Natural killer cell (primary cell): ENCODE measurements around the gene HOXC6. TPM values are rescaled to one million over a fixed set of nuclear protein-coding genes. Genes with fewer than 3 reads are reported as not detected.

Experiments
- ATAC-seq, 3 donors: fragments of 150-1000 bp in 2 of 3; fragments of 200-7000 bp in 1 of 3; cut with Tn5 transposase; 1 replicate in 1 of 3; 2 replicates in 2 of 3; pipeline ENCODE4 v1.10.0; 2021; ENCODE audit warnings: mild to moderate bottlenecking in 2 of 3, moderate library complexity in 2 of 3
- DNase-seq, 2 donors: peaks; one replicate each; pipeline versions ENCODE4 v3.0.0 to v3.0.0-alpha.2; 2013 to 2021; ENCODE audit warnings: mixed read lengths in 1 of 2
- H3K27ac ChIP-seq: one replicate; pipeline ENCODE4 v1.5.1; 2013; ENCODE audit warnings: mild to moderate bottlenecking, low read length
- H3K27me3 ChIP-seq: one replicate; pipeline ENCODE4 v1.6.1; 2013; ENCODE audit warnings: low read length; ENCODE audit not compliant: control insufficient read depth, insufficient read depth
- H3K36me3 ChIP-seq: one replicate; pipeline ENCODE4 v1.6.1; 2013; ENCODE audit warnings: low read length; ENCODE audit not compliant: control insufficient read depth, insufficient read depth
- H3K4me1 ChIP-seq: one replicate; pipeline ENCODE4 v1.6.1; 2013; ENCODE audit warnings: low read length; ENCODE audit not compliant: control insufficient read depth, insufficient read depth
- H3K4me3 ChIP-seq: one replicate; pipeline ENCODE4 v1.5.1; 2013; ENCODE audit warnings: low read length
- H3K9me3 ChIP-seq: one replicate; pipeline ENCODE4 v1.6.1; 2013; ENCODE audit warnings: low read length; ENCODE audit not compliant: control insufficient read depth, insufficient read depth
- H3K27ac Mint-ChIP-seq, 2 donors: one replicate each; pipeline ENCODE4 v1.8.0; 2022; ENCODE audit warnings: mild to moderate bottlenecking in 2 of 2, mixed read lengths in 2 of 2, moderate library complexity in 1 of 2
- H3K27me3 Mint-ChIP-seq, 2 donors: one replicate each; pipeline ENCODE4 v1.8.0; 2022; ENCODE audit warnings: low read depth in 2 of 2, mixed read lengths in 2 of 2
- H3K36me3 Mint-ChIP-seq: one replicate; pipeline ENCODE4 v1.8.0; 2022; ENCODE audit warnings: mixed read lengths
- H3K4me1 Mint-ChIP-seq, 2 donors: one replicate each; pipeline ENCODE4 v1.8.0; 2022; ENCODE audit warnings: mixed read lengths in 2 of 2
- H3K4me3 Mint-ChIP-seq: one replicate; pipeline ENCODE4 v1.8.0; 2022; ENCODE audit warnings: mild to moderate bottlenecking, moderate library complexity, mixed read lengths
- H3K9me3 Mint-ChIP-seq, 2 donors: one replicate each; pipeline ENCODE4 v1.8.0; 2022; ENCODE audit warnings: mixed read lengths in 2 of 2
- CTCF ChIP-seq: fragments of 200-600 bp; IDR thresholded peaks from one replicate; pipeline ENCODE4 v1.8.0; 2022; ENCODE audit warnings: antibody characterized with exemption
- WGBS: methylation state at CpG from one replicate; pipeline ENCODE4 v1.1.7; 2013; ENCODE audit warnings: missing lambda C conversion rate; ENCODE audit not compliant: insufficient coverage; 5-methylcytosine and 5-hydroxymethylcytosine counted together
- intact Hi-C: fragments of 100-400 bp; cut with micrococcal nuclease; formaldehyde crosslinking; loops from one replicate; pipeline ENCODE4 v1.14.2; 2022
- total RNA-seq, 4 donors: library from RNA; stranded (reverse); fragments of 120-200 nt in 1 of 4; gene quantifications; one replicate each; pipeline versions ENCODE4 v1.2.3 to v1.2.4, GENCODE V29; 2013 to 2022

The HOXC6 gene
- total RNA-seq, 3 donors from 2014 or later (not counting 1 experiment from before 2014, with no cell fraction given): not detected

- peak overlapping the region; percentile 33 for H3K4me3 Mint-ChIP-seq
- peaks cover 5% of the 10 kb centered on the region for H3K36me3 Mint-ChIP-seq
- TF ChIP-seq CTCF: no peak
- DNase-seq: no peak
- Histone ChIP-seq H3K36me3 (no peaks in the 10 kb centered on the region), H3K27me3 (peaks cover 95% of the 10 kb centered on the region), H3K27ac (no peak overlapping the region), H3K4me3 (no peak overlapping the region), H3K9me3 (peaks cover under 1% of the 10 kb centered on the region), H3K4me1 (peaks cover 37% of the 10 kb centered on the region)
- H3K4me1 Mint-ChIP-seq: peaks cover 44 to 61% of the 10 kb centered on the region in 2 donors
- no peaks in the 10 kb centered on the region for H3K9me3 Mint-ChIP-seq
- ATAC-seq: no peak
- peak overlapping the region in 1 of 2 donors; percentile 16 for H3K27ac Mint-ChIP-seq
- H3K27me3 Mint-ChIP-seq: peaks cover 93% of the 10 kb centered on the region in 2 donors
- intact Hi-C loops: no loop called here
- 11% methylated on average over 22 of the region's 27 CpGs for WGBS
Measured at GRCh38 chr12:53990311-53991076, 37.7 kb upstream of the HOXC6 start.

- Mint-ChIP-seq H3K4me1 (peaks cover 47 to 63% of the 10 kb centered on the region in 2 donors), H3K36me3 (peaks cover 5% of the 10 kb centered on the region), H3K4me3 (no peak overlapping the region), H3K27ac (no peak overlapping the region), H3K27me3 (peaks cover 93 to 95% of the 10 kb centered on the region in 2 donors), H3K9me3 (no peaks in the 10 kb centered on the region)
- Histone ChIP-seq H3K27ac (no peak overlapping the region), H3K4me3 (no peak overlapping the region), H3K4me1 (peaks cover 37% of the 10 kb centered on the region), H3K36me3 (no peaks in the 10 kb centered on the region), H3K9me3 (no peaks in the 10 kb centered on the region), H3K27me3 (peaks cover 95% of the 10 kb centered on the region)
- intact Hi-C loops: no loop called here
- DNase-seq (no peak), ATAC-seq (no peak)
- TF ChIP-seq CTCF: no peak
- WGBS: 4% methylated on average over 8 of the region's 8 CpGs
Measured at GRCh38 chr12:53991077-53991460, 37.2 kb upstream of the HOXC6 start.

GRCh38 chr12:53992377-53992889 is 35.8 kb upstream of the HOXC6 start:
- H3K36me3 Mint-ChIP-seq: peaks cover 5% of the 10 kb centered on the region
- Histone ChIP-seq H3K4me1 (peaks cover 45% of the 10 kb centered on the region), H3K27me3 (peaks cover 95% of the 10 kb centered on the region), H3K4me3 (no peak overlapping the region), H3K9me3 (peaks cover 3% of the 10 kb centered on the region), H3K27ac (no peak overlapping the region), H3K36me3 (no peaks in the 10 kb centered on the region)
- H3K27ac Mint-ChIP-seq: no peak overlapping the region
- H3K4me3 Mint-ChIP-seq: no peak overlapping the region
- no peaks in the 10 kb centered on the region for H3K9me3 Mint-ChIP-seq
- intact Hi-C loops: no loop called here
- no peak for DNase-seq
- WGBS: 40% methylated on average over 7 of the region's 7 CpGs
- H3K27me3 Mint-ChIP-seq: peaks cover 81 to 92% of the 10 kb centered on the region in 2 donors
- no peak for TF ChIP-seq CTCF
- ATAC-seq: no peak
- peaks cover 56 to 59% of the 10 kb centered on the region in 2 donors for H3K4me1 Mint-ChIP-seq
